ENCODE results near the gene GRIK3.

DNA sequence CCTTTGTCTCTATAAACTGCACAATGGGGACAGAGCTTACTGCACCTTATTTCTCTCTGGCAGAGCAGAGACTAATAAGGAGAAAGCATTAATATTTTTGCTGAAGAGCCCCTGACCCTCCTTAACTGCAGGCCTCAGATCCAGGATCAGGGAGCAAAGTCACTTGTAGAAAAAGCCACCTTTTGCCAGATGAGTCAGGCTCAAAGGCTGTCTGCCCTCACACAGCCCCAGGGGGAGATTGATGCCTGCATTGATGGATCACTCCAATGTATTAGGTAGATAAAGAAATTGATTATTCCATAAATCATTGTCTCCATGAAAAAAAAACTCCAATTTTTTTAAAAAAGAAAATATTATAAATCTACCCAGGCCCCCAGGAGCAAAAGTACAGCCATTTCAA, 15.8 kb downstream of the GRIK3 start:
- TF ChIP-seq, protein P1, sequence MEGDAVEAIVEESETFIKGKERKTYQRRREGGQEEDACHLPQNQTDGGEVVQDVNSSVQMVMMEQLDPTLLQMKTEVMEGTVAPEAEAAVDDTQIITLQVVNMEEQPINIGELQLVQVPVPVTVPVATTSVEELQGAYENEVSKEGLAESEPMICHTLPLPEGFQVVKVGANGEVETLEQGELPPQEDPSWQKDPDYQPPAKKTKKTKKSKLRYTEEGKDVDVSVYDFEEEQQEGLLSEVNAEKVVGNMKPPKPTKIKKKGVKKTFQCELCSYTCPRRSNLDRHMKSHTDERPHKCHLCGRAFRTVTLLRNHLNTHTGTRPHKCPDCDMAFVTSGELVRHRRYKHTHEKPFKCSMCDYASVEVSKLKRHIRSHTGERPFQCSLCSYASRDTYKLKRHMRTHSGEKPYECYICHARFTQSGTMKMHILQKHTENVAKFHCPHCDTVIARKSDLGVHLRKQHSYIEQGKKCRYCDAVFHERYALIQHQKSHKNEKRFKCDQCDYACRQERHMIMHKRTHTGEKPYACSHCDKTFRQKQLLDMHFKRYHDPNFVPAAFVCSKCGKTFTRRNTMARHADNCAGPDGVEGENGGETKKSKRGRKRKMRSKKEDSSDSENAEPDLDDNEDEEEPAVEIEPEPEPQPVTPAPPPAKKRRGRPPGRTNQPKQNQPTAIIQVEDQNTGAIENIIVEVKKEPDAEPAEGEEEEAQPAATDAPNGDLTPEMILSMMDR (conservative IDR thresholded peaks at IDR 0.05) = no peak
- no peak for TF ChIP-seq ZFX (IDR thresholded peaks at IDR 0.05)
